IMR-90 (cell line): ENCODE data around the gene METTL1. TPM values are rescaled to one million over a fixed set of nuclear protein-coding genes. Genes with fewer than 3 reads are reported as not detected.

Source experiments
- ATAC-seq: fragments of 200-7000 bp; cut with Tn5 transposase; 2 replicates; pipeline ENCODE4 v1.9.1; 2020; ENCODE audit warnings: low read depth, mild to moderate bottlenecking, moderate library complexity
- BruUV-seq: library from RNA; stranded (reverse); fragments of 400-500 nt; replicated peaks from 2 replicates; lab custom pipeline; 2021; lab: Mats Ljungman, UMichigan
- CTCF ChIA-PET: fragments of 300-600 bp; formaldehyde crosslinking; extraction: SDS; loops from one replicate; lab custom pipeline; 2021; ENCODE audit warnings: antibody characterized with exemption; lab: Yijun Ruan, JAX
- POLR2A ChIA-PET: fragments of 300-600 bp; sonication (Branson Sonifier 250); formaldehyde crosslinking; loops from one replicate; lab custom pipeline; 2022; ENCODE audit warnings: antibody characterized with exemption; ENCODE audit not compliant: unreplicated experiment; lab: Charles Lee
- DNase-seq: peaks from one replicate; pipeline ENCODE4 v3.0.0; 2013
- H2AFZ ChIP-seq: replicated peaks from 2 replicates; pipeline ENCODE3; 2013; ENCODE audit warnings: low read length, mild to moderate bottlenecking; ENCODE audit not compliant: poor library complexity
- H2AK5ac ChIP-seq: 2 replicates; pipeline ENCODE4 v1.6.1; 2013; ENCODE audit warnings: low read depth, low read length, inconsistent platforms
- H2AK9ac ChIP-seq: replicated peaks from 2 replicates; pipeline ENCODE3; 2013; ENCODE audit warnings: mild to moderate bottlenecking, low read depth, low read length, moderate library complexity; ENCODE audit not compliant: poor library complexity
- H2BK120ac ChIP-seq: 2 replicates; pipeline ENCODE4 v1.6.1; 2013; ENCODE audit warnings: low read depth, low read length, inconsistent platforms
- H2BK15ac ChIP-seq: 3 replicates; pipeline ENCODE4 v1.6.1; 2013; ENCODE audit warnings: low read depth, low read length, inconsistent platforms
- H2BK20ac ChIP-seq: 2 replicates; pipeline ENCODE4 v1.6.1; 2013; ENCODE audit warnings: low read depth, mild to moderate bottlenecking, inconsistent platforms, low read length, moderate library complexity
- H2BK5ac ChIP-seq: 2 replicates; pipeline ENCODE4 v1.6.1; 2013; ENCODE audit warnings: mild to moderate bottlenecking, low read depth, low read length, inconsistent platforms; ENCODE audit not compliant: poor library complexity, severe bottlenecking
- H3K14ac ChIP-seq: replicated peaks from 2 replicates; pipeline ENCODE4 v1.6.1; 2013; ENCODE audit warnings: low read depth, low read length, inconsistent platforms
- H3K18ac ChIP-seq: 2 replicates; pipeline ENCODE4 v1.6.1; 2013; ENCODE audit warnings: low read depth, low read length, control low read depth
- H3K23ac ChIP-seq: 2 replicates; pipeline ENCODE4 v1.6.1; 2013; ENCODE audit warnings: low read depth, low read length, inconsistent platforms
- H3K27ac ChIP-seq: 2 replicates; pipeline ENCODE4 v1.5.1; 2013; ENCODE audit warnings: mild to moderate bottlenecking, control low read depth, low read length; ENCODE audit not compliant: insufficient read depth
- H3K27me3 ChIP-seq: 2 replicates; pipeline ENCODE4 v1.6.1; 2013; ENCODE audit warnings: low read length; ENCODE audit not compliant: control insufficient read depth, insufficient read depth
- H3K36me3 ChIP-seq: 2 replicates; pipeline ENCODE4 v1.6.1; 2013; ENCODE audit warnings: low read length, mixed read lengths; ENCODE audit not compliant: control insufficient read depth, insufficient read depth
- H3K4ac ChIP-seq: 2 replicates; pipeline ENCODE4 v1.6.1; 2013; ENCODE audit warnings: low read depth, low read length, inconsistent platforms
- H3K4me1 ChIP-seq: 2 replicates; pipeline ENCODE4 v1.6.1; 2013; ENCODE audit warnings: low read length, mixed read lengths; ENCODE audit not compliant: control insufficient read depth, insufficient read depth
- H3K4me2 ChIP-seq: 2 replicates; pipeline ENCODE4 v1.6.1; 2013; ENCODE audit warnings: low read depth, mild to moderate bottlenecking, control low read depth, low read length, moderate library complexity
- H3K4me3 ChIP-seq: 2 replicates; pipeline ENCODE4 v1.5.1; 2013; ENCODE audit warnings: low read depth, mild to moderate bottlenecking, control low read depth, low read length, moderate library complexity; ENCODE audit not compliant: insufficient read depth
- H3K56ac ChIP-seq: 2 replicates; pipeline ENCODE4 v1.6.1; 2013; ENCODE audit warnings: low read length, inconsistent platforms; ENCODE audit not compliant: insufficient read depth; ENCODE audit errors: extremely low read depth
- H3K79me1 ChIP-seq, 2 experiments: 2 replicates each; pipeline ENCODE4 v1.6.1; 2013; ENCODE audit warnings: low read length in 2 of 2, inconsistent platforms in 1 of 2, low read depth in 1 of 2
- H3K9ac ChIP-seq: 2 replicates; pipeline ENCODE4 v1.6.1; 2013; ENCODE audit warnings: low read depth, low read length, control low read depth
- H3K9me1 ChIP-seq: 2 replicates; pipeline ENCODE4 v1.6.1; 2013; ENCODE audit warnings: low read length, inconsistent platforms; ENCODE audit not compliant: insufficient read depth
- H3K9me3 ChIP-seq: 2 replicates; pipeline ENCODE4 v1.6.1; 2013; ENCODE audit warnings: low read length; ENCODE audit not compliant: control insufficient read depth, insufficient read depth
- H4K20me1 ChIP-seq: 2 replicates; pipeline ENCODE4 v1.6.1; 2013; ENCODE audit warnings: low read length, inconsistent platforms; ENCODE audit not compliant: insufficient read depth
- H4K5ac ChIP-seq: 2 replicates; pipeline ENCODE4 v1.6.1; 2013; ENCODE audit warnings: mild to moderate bottlenecking, low read depth, low read length, control low read depth
- H4K8ac ChIP-seq, 2 experiments: 2 replicates each; pipeline ENCODE4 v1.6.1; 2013; ENCODE audit warnings: low read depth in 2 of 2, low read length in 2 of 2, control low read depth in 1 of 2, inconsistent platforms in 1 of 2
- H4K91ac ChIP-seq: 2 replicates; pipeline ENCODE4 v1.6.1; 2013; ENCODE audit warnings: low read depth, low read length, inconsistent platforms; ENCODE audit not compliant: insufficient read depth
- CEBPB ChIP-seq: IDR thresholded peaks from 2 replicates; pipeline ENCODE4 v1.6.1; 2012; ENCODE audit warnings: low read depth, low read length, improper control_type of control experiment
- CTCF ChIP-seq: conservative IDR thresholded peaks from 2 replicates; pipeline ENCODE4 v1.5.1; 2012; ENCODE audit warnings: mild to moderate bottlenecking, low read depth, low read length, improper control_type of control experiment
- FOS ChIP-seq: fragments of 150-350 bp; IDR thresholded peaks from 2 replicates; pipeline ENCODE4 v1.6.1; 2016; ENCODE audit warnings: low read depth, low read length
- MXI1 ChIP-seq: IDR thresholded peaks from 2 replicates; pipeline ENCODE4 v1.6.1; 2012; ENCODE audit warnings: low read depth, mild to moderate bottlenecking, low read length, moderate library complexity, borderline replicate concordance
- NFE2L2 ChIP-seq: fragments of 150-350 bp; IDR thresholded peaks from 2 replicates; pipeline ENCODE4 v1.6.1; 2016; ENCODE audit warnings: low read depth, mild to moderate bottlenecking, low read length
- RFX5 ChIP-seq: IDR thresholded peaks from 2 replicates; pipeline ENCODE4 v1.8.0; 2012; ENCODE audit warnings: low read depth, mild to moderate bottlenecking, low read length, moderate library complexity
- WGBS, 2 experiments: methylation state at CpG; one replicate each; pipeline versions ENCODE4 v1.1.5 to v1.1.7; 2013; ENCODE audit warnings: missing lambda C conversion rate in 2 of 2; ENCODE audit not compliant: insufficient read length in 1 of 2; ENCODE audit errors: extremely low coverage in 2 of 2; 5-methylcytosine and 5-hydroxymethylcytosine counted together
- dilution Hi-C: fragments of 300-500 bp; cut with HindIII; formaldehyde crosslinking; loops from one replicate; pipeline ENCODE4 v1.14.3; 2018; ENCODE audit warnings: low sequenced_read_pairs; ENCODE audit not compliant: unreplicated experiment
- in situ Hi-C: fragments of 300-500 bp; cut with MboI; formaldehyde crosslinking; loops from 3 replicates; pipeline ENCODE4 v1.14.3; 2019; ENCODE audit warnings: low sequenced_read_pairs, inconsistent platforms, mixed read lengths
- intact Hi-C: fragments of 100-400 bp; cut with micrococcal nuclease; formaldehyde crosslinking; loops from 2 replicates; pipeline ENCODE4 v1.10.0; 2022
- polyA plus RNA-seq, 3 experiments: library from polyadenylated mRNA; depleted of rRNA; stranded (reverse); fragments of >200 nt; gene quantifications; 2 replicates each; pipeline ENCODE4 v1.2.3, GENCODE V29; 2012; ENCODE audit warnings: low replicate concordance in 1 of 3
- total RNA-seq: library from RNA; depleted of rRNA; stranded (reverse); fragments of >200 nt; gene quantifications from 2 replicates; pipeline ENCODE4 v1.2.3, GENCODE V29; 2012

Gene METTL1
- total and polyA plus RNA-seq, 2 of the 4 experiments (the other 2 are of a cell fraction): 12.4 to 27.5 TPM

DNA sequence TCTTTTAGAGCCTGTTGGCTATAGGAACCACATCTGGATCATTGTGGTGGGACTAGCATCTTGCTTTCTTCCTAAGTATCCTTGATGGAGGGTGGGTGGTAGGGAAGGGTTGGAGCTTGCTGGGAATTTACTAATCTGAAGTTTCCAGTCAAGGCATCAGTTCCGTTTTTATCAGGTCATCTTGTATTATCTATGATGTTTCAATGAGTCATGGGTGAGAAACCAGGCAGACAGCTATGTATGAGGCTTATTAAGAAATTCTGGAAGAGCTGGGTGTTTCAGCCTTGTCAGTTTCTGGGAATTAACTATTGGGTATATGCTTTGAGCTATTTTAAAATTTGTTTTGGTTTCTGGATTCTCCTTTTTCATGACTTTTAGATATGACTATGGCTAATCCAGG is 22.0 kb upstream of the METTL1 start:
- peak overlapping the region; percentile 44; the same call in 1 of the 2 replicates for H3K4me2 ChIP-seq
- dilution Hi-C loops: no loop called here
- no peak overlapping the region for H2BK15ac ChIP-seq
- H4K20me1 ChIP-seq: peaks cover 3% of the 10 kb centered on the region; the same call in 1 of the 2 replicates
- no peak overlapping the region for H2AK5ac ChIP-seq
- peak overlapping the region; percentile 81 for H3K23ac ChIP-seq
- H3K18ac ChIP-seq: no peak overlapping the region
- H3K4ac ChIP-seq: no peak overlapping the region
- H3K9ac ChIP-seq: no peak overlapping the region
- CTCF ChIA-PET: interaction anchor here (1.3 kb wide), 1 partner anchor 9 kb away, joined by 3 read pairs; no protein-coding TSS in a partner anchor
- H2AK9ac ChIP-seq: no peak overlapping the region
- no peak overlapping the region for H2AFZ ChIP-seq
- no peaks in the 10 kb centered on the region for H3K9me1 ChIP-seq
- intact Hi-C loops: no loop called here
- H4K5ac ChIP-seq: no peak overlapping the region
- no peak overlapping the region for H2BK20ac ChIP-seq
- H3K27me3 ChIP-seq: no peaks in the 10 kb centered on the region
- no peak overlapping the region for H3K14ac ChIP-seq
- DNase-seq: peak; percentile 90
- peak overlapping the region; percentile 67 for H2BK5ac ChIP-seq
- H3K79me1 ChIP-seq: peaks cover 21 to 23% of the 10 kb centered on the region in 2 experiments
- H4K91ac ChIP-seq: no peak overlapping the region
- peaks cover 36% of the 10 kb centered on the region for H3K36me3 ChIP-seq
- no peak overlapping the region for H3K4me3 ChIP-seq
- ATAC-seq: peak; percentile 91
- 0% methylated on average over 1 of the region's 1 CpG; no CpG with 5 or more reads in 1 of the 2 experiments for WGBS, 2 experiments
- peaks cover 2% of the 10 kb centered on the region; the same call in 1 of the 2 replicates for H3K4me1 ChIP-seq
- TF ChIP-seq MXI1 (no peak), RFX5 (no peak), NFE2L2 (no peak), FOS (peak; percentile 78), CTCF (no peak), CEBPB (peak; percentile 72)
- no peaks in the 10 kb centered on the region for H3K9me3 ChIP-seq
- no peak overlapping the region for H4K8ac ChIP-seq
- H3K56ac ChIP-seq: no peak overlapping the region
- in situ Hi-C loops: no loop called here
- H3K27ac ChIP-seq: no peak overlapping the region
- POLR2A ChIA-PET: interaction anchor here (1.2 kb wide), 1 partner anchor 11 kb away, joined by 4 read pairs; the partner anchor contains the start of gene TSFM
- no TSS peak for BruUV-seq
- no peak overlapping the region for H2BK120ac ChIP-seq
